GM21526 (cell line): ENCODE measurements around the gene GKN2.

Experiments
- ATAC-seq: cut with Tn5 transposase; IDR thresholded peaks from one replicate; pipeline ENCODE4 v1.9.1; 2021; ENCODE audit warnings: moderate library complexity; ENCODE audit not compliant: unreplicated experiment, low FRiP score

The GKN2 gene

GRCh38 chr2:68952887-68953521 lies at the start of gene GKN2:
Gene GKN2, minus strand, starts transcription at chr2:68952893. Its CDS starts 32 bp downstream, at chr2:68952861.
- ATAC-seq, result no peak

- no peak for ATAC-seq
These were observed 49.2 kb upstream of the GKN2 start for GRCh38 chr2:69001879-69002278.

- ATAC-seq, result no peak
These were observed 44.7 kb upstream of the GKN2 start for GRCh38 chr2:68997401-68997800.

GRCh38 chr2:68995916-68996315 lies 43.2 kb upstream of the GKN2 start:
- no peak for ATAC-seq

GRCh38 chr2:68994864-68995263 lies 42.2 kb upstream of the GKN2 start:
- no peak for ATAC-seq

GRCh38 chr2:68993660-68994059 lies 41.0 kb upstream of the GKN2 start:
- ATAC-seq, result no peak

GRCh38 chr2:68992933-68993332 lies 40.2 kb upstream of the GKN2 start:
- no peak for ATAC-seq

GRCh38 chr2:68992341-68992740 lies 39.6 kb upstream of the GKN2 start:
- ATAC-seq, result no peak

GRCh38 chr2:68989035-68989434 lies 36.3 kb upstream of the GKN2 start:
- no peak for ATAC-seq

GRCh38 chr2:68987021-68987503 lies 34.4 kb upstream of the GKN2 start:
- ATAC-seq, result no peak

GRCh38 chr2:68980956-68981355 lies 28.3 kb upstream of the GKN2 start:
- ATAC-seq, result no peak

- no peak for ATAC-seq
These were observed 25.4 kb upstream of the GKN2 start for GRCh38 chr2:68978098-68978497.

- ATAC-seq, result no peak
These were observed 24.8 kb upstream of the GKN2 start for GRCh38 chr2:68977453-68977852.

- no peak for ATAC-seq
These were observed 23.2 kb upstream of the GKN2 start for GRCh38 chr2:68975844-68976243.

- no peak for ATAC-seq
These were observed 22.4 kb upstream of the GKN2 start for GRCh38 chr2:68974946-68975665.

- ATAC-seq, result no peak
These were observed 21.6 kb upstream of the GKN2 start, which contains the start of gene GKN1 for GRCh38 chr2:68974251-68974650. Gene GKN1, plus strand, starts transcription at chr2:68974636. Its CDS starts 42 bp downstream, at chr2:68974678.

- ATAC-seq, result no peak
These were observed 19.0 kb upstream of the GKN2 start for GRCh38 chr2:68971591-68972231.

- ATAC-seq, result no peak
These were observed 18.0 kb upstream of the GKN2 start for GRCh38 chr2:68970566-68971265.

GRCh38 chr2:68969736-68970490 lies 17.2 kb upstream of the GKN2 start:
- ATAC-seq, result no peak

GRCh38 chr2:68968221-68968620 lies 15.5 kb upstream of the GKN2 start:
- no peak for ATAC-seq
